GM12864 (cell line): ENCODE data around the gene SCP2.

ENCODE experiments used
- DNase-seq: peaks from one replicate; pipeline ENCODE4 v3.0.0-alpha.2; 2011; ENCODE audit warnings: low read depth
- H3K4me3 ChIP-seq: 2 replicates; pipeline ENCODE4 v1.5.1; 2011; ENCODE audit warnings: mild to moderate bottlenecking, low read depth, low read length, control low read depth
- CTCF ChIP-seq: IDR thresholded peaks from 2 replicates; pipeline ENCODE4 v1.5.1; 2011; ENCODE audit warnings: low read depth, mild to moderate bottlenecking, moderate library complexity, low read length, control low read depth, inconsistent platforms; ENCODE audit errors: missing control alignments

Gene SCP2

GRCh38 chr1:53084589-53084971 lies 157.5 kb downstream of the SCP2 start:
- H3K4me3 ChIP-seq = no peak overlapping the region
- TF ChIP-seq CTCF = no peak

GRCh38 chr1:53085405-53085804 lies 158.3 kb downstream of the SCP2 start:
- DNase-seq = no peak
- H3K4me3 ChIP-seq = no peak overlapping the region
- TF ChIP-seq CTCF = no peak

More at GRCh38 chr1:53084589-53084971, 157.5 kb downstream of the SCP2 start:
- DNase-seq = no peak

GRCh38 chr1:53086491-53087070 lies 159.5 kb downstream of the SCP2 start:
- TF ChIP-seq CTCF = no peak
- no peak overlapping the region for H3K4me3 ChIP-seq
- no peak for DNase-seq

GRCh38 chr1:53087332-53088285 lies 160.5 kb downstream of the SCP2 start:
- TF ChIP-seq CTCF = no peak
- no peak overlapping the region for H3K4me3 ChIP-seq
- no peak for DNase-seq

- no peak for DNase-seq
- H3K4me3 ChIP-seq = no peak overlapping the region
- no peak for TF ChIP-seq CTCF
These were observed 161.7 kb downstream of the SCP2 start for GRCh38 chr1:53088616-53089300.

GRCh38 chr1:53089478-53090226 lies 162.6 kb downstream of the SCP2 start:
- DNase-seq = no peak
- no peak for TF ChIP-seq CTCF
- H3K4me3 ChIP-seq = no peak overlapping the region
